ENCODE measurements around the gene RNF34.

RNF34 gene

GRCh38 chr12:121464331-121464730, 64.4 kb downstream of the RNF34 start:
- no peak overlapping the region for H3K4me3 ChIP-seq (ENCODE audit: low read depth, low read length)
- DNase-seq (ENCODE audit: low read depth), result no peak
- no peak for TF ChIP-seq CTCF (IDR thresholded peaks at IDR 0.05; ENCODE audit: control insufficient read depth, extremely low read depth, insufficient read depth)

- no peak for DNase-seq (ENCODE audit: low read depth)
Measured at GRCh38 chr12:121465921-121466793, 66.2 kb downstream of the RNF34 start.

GRCh38 chr12:121466794-121467637, 67.1 kb downstream of the RNF34 start:
- peak; percentile 63 for DNase-seq (ENCODE audit: low read depth)
- peak overlapping the region; percentile 70 for H3K4me3 ChIP-seq (ENCODE audit: low read depth, low read length)
- no peak for TF ChIP-seq CTCF (IDR thresholded peaks at IDR 0.05; ENCODE audit: control insufficient read depth, extremely low read depth, insufficient read depth)

More at GRCh38 chr12:121465921-121466793, 66.2 kb downstream of the RNF34 start:
- peak overlapping the region; percentile 70 for H3K4me3 ChIP-seq (ENCODE audit: low read depth, low read length)
- no peak for TF ChIP-seq CTCF (IDR thresholded peaks at IDR 0.05; ENCODE audit: control insufficient read depth, extremely low read depth, insufficient read depth)

- peak overlapping the region; percentile 56 for H3K4me3 ChIP-seq (ENCODE audit: low read depth, low read length)
- TF ChIP-seq CTCF (IDR thresholded peaks at IDR 0.05; ENCODE audit: control insufficient read depth, extremely low read depth, insufficient read depth), result no peak
- DNase-seq (ENCODE audit: low read depth), result no peak
Measured at GRCh38 chr12:121467638-121468498, 68.0 kb downstream of the RNF34 start.

GRCh38 chr12:121468499-121468801, 68.5 kb downstream of the RNF34 start:
- TF ChIP-seq CTCF (IDR thresholded peaks at IDR 0.05; ENCODE audit: control insufficient read depth, extremely low read depth, insufficient read depth), result no peak
- H3K4me3 ChIP-seq (ENCODE audit: low read depth, low read length), result no peak overlapping the region
- DNase-seq (ENCODE audit: low read depth), result no peak

GRCh38 chr12:121470751-121471150, 70.8 kb downstream of the RNF34 start:
- no peak for TF ChIP-seq CTCF (IDR thresholded peaks at IDR 0.05; ENCODE audit: control insufficient read depth, extremely low read depth, insufficient read depth)
- DNase-seq (ENCODE audit: low read depth), result no peak
- no peak overlapping the region for H3K4me3 ChIP-seq (ENCODE audit: low read depth, low read length)
